Tibial nerve (tissue), 3 donors: ENCODE measurements around the gene HLCS.

Source experiments
- CTCF ChIP-seq, 5 experiments: fragments of 200-600 bp in 3 of 5; fragments of 450-650 bp in 2 of 5; sonication (generic) in 3 of 5; IDR thresholded peaks; one replicate each; pipeline ENCODE4 v1.5.1; 2016 to 2019; ENCODE audit warnings: antibody characterized with exemption in 5 of 5, mild to moderate bottlenecking in 3 of 5, moderate library complexity in 2 of 5
- POLR2A ChIP-seq, 2 donors: fragments of 450-650 bp; IDR thresholded peaks; one replicate each; pipeline ENCODE4 v1.6.1; 2017; ENCODE audit warnings: antibody characterized with exemption in 2 of 2, mild to moderate bottlenecking in 2 of 2, moderate library complexity in 2 of 2

- TF ChIP-seq POLR2A (IDR thresholded peaks at IDR 0.05) (no peak), CTCF (IDR thresholded peaks at IDR 0.05) (no peak)
Measured at GRCh38 chr21:36790616-36791015, 175.9 kb downstream of the HLCS start.
